ENCODE results near the gene DDR2.

The DDR2 gene

DNA sequence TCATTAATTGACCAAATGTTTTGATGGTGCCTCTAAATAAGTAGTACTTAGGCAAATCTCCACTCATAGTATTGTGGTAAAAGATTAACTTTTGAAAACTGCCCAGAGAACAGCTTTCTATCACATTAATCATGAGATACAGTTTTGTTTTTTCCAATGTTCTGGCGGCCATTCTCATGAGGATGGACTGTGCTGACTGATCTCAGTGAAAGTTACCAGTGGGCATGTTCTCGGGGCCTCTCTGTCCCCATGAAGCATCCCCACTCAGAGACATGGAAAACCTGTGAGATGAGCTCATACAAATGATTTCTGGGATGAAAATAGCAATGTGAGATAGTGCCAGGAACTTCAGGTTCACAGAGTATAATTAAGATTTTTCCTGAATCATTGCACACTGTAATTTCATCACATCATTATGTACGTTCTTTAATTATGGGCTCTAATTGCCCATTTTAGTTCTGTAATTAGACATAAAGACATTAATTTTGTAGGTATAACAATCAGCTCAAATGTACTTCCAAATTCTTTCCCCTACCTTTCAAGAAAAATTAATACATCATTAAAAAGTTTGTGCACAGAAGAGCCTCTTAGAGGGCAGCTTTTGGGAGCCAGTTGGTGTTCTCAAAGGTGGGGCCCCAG is 40.5 kb downstream of the DDR2 start:
- no peak for DNase-seq (ENCODE audit: low read depth in 2 of 2)

DNA sequence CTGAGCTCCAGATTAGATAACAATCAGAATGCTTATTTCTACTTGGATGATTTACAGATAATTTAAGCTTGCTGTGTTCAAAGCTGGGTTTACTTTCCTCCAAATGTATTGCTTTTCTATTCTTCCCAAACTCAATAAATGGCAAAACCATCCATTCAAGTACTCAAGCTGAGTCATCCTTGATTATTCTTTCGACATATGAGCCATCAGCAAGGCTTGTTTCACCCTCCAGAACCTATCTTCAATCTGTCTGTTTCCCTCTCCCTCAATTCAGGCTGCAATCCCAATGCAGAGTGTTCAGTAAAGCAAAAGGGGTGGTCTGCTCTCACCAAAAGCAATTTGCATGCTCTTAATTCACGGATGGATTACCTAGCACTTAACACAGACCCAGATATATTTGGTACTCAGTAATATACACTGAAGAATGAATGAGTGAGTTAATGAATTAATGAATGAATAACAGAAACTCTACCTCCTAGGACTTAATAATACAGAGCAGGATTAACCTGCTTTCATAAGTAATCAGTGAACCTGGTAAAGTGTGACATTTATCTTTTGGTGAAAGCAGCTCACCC is 41.9 kb downstream of the DDR2 start:
- DNase-seq (ENCODE audit: low read depth in 2 of 2) = no peak

DNA sequence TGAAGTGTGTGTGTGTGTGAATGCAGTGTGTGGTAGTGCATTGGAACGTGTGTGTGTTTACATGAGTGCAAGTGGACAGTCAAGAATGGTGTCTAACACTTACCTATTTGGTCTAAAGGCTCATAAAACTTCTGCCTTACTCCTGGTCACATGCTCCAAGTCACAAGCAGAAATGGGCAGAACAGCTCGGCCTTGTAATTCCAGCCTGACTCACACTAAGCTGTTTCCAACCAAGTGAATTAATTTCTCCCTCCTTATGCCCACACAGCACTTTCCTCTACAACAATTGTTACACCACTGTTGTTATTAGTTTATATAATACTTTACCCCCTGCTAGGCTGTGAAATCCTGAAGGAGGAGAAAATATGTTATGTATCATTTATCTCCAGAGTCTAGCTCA is 43.8 kb downstream of the DDR2 start:
- DNase-seq (ENCODE audit: low read depth in 2 of 2) = no peak

DNA sequence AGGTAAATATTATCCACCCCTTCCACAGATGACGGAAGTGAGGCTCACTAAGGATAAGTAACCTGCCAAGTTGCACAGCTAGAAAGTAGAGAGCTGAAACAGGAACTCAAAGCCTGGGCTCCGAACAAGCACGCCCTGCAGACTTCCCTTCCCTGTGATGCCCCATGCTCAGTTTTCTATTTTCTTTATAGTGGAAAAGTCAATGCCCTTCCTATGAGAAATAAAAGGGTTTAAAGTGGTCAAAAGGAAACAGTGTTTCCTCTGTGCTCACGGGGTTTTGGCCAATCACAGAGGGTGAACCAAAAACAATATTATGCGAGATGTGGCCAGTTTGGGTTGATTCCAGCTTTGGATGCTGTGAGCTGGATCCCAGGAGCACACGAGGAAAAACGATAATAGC is 44.5 kb downstream of the DDR2 start:
- no peak for DNase-seq (ENCODE audit: low read depth in 2 of 2)

DNA sequence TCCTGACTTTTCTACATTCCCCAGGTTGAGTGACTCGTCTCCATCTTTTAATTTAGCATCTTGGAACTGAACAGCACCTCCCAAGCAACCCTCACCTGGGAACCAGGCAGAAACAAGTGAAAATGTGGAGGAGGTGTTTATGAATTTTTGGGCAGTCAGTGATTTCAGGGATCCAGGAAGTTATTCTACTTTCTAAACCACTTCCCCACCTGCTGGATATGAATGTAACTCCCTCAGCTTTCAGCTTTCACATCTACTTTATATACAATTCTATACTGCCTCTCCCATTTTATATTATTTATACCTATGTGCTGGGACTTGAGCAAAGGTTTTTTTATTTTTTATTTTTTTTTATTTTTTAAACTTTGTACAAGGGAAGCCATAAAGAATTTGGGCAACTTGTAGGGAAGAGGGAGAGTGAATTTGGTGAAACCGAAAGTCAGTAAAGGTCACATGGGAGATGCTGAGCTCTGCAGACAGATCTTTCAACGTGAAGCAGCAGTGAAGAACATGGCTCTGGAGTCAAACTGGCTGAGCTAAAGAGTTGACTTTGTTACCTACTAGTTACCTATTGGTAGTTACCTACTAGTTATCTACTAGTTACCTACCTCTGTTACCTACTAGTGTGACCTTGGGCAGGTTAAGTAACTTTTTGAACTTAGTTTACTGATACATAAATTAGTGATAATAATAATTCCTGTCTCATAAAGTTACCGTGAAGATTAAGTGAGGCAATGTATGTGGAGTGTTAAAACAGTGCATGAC is 45.5 kb downstream of the DDR2 start:
- no peak for DNase-seq (ENCODE audit: low read depth in 2 of 2)

DNA sequence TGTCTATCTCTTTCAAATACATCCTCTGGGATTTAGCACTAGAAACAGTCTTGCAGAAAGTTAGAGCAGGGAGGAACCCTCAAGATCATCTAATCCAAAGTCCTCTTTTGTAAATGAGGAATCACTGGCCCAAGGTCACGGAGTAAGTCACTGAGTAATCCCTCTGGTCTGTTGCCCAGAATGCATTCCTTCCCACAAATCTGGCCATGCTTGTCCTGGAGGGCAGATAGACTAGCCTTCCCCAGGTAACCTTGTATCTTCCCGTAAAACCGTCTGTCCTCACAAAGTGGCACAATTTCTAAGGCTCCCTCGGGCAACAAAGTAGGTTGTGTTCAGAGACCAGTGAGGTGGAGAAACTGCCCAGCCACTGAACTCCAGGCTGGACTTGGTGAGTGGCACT is 46.2 kb downstream of the DDR2 start:
- DNase-seq (ENCODE audit: low read depth in 2 of 2) = no peak

DNA sequence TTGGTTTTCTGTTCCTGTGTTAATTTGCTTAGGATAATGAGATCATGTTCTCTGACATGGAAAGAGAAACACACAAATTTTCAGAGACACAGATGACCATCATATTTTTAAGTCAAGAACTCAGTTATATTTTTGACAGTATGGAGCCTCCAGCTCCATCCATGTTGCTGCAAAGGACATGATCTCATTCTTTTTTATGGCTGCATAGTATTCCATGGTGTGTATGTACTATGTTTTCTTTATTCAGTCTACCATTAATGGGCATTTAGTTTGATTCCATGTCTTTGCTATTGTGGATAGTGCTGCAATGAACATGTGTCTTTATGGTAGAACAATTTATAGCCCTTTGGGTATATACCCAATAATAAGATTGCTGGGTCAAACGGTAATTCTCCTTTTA is 47.0 kb downstream of the DDR2 start:
- DNase-seq (ENCODE audit: low read depth in 2 of 2) = no peak

DNA sequence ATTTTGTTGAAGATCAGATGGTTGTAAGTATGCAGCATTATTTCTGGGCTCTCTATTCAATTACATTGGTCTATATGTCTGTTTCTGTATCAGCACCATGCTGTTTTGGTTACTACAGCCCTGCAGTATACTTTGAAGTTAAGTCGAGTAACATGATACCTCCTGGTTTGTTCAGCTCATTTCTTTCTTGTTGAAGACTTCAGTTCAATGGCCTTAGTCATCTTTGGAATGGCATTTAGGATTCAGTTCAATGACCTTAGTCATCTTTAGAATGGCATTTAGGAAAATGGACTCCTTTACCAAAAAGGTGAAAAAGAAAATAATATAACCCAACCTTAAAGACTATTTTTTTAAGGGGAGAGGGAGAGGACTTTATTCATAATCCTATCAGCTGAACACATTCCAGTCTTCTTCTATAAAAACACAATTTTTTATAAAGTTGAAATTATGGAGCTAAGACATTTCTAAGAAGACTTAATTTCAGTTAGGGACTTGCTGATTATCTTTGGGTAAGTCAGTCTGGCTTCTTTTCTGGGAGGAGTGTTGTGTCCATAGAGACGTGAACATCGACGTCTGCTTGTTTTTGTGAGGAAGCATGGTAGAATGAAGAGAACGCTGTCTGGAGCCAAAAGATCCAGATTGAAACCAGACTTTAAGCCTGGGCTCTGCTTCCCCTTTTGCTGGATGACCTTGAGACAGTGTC is 48.3 kb downstream of the DDR2 start:
- no peak for DNase-seq (ENCODE audit: low read depth in 2 of 2)

DNA sequence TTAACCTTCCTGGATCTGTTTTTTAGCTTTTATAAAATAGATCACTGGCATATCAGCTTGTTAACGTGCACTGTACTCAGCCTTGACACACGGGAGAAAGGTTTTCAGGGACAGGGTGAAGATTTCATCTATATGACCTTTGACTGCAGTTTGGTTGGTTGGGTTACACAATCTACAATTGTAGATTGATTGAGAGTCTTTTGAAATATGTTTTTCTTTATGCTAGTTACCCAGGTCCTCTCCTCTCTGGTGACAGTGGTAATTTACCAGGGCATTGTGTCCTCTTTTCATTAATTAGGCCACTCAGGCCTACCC is 48.8 kb downstream of the DDR2 start:
- no peak for DNase-seq (ENCODE audit: low read depth in 2 of 2)

DNA sequence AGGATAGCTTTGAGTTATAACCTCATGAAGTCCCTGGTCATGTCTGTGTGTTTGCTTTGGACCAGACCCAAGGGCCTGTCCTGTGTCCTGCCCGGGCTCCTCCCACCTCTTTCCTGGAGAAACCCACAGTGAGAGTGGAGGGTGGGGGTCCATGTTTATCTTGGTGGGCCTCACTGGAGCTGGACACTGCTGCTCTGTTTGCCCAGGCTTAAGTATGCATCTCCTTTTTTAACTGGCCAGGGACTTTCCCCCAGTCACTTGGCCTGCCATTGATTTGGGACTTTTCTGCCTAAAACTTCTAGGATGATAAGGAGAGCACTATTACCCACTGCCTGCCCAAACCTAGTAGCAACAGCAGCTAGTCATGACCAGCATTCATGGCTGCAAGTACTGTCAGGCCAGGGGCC is 49.8 kb downstream of the DDR2 start:
- no peak for DNase-seq (ENCODE audit: low read depth in 2 of 2)

DNA sequence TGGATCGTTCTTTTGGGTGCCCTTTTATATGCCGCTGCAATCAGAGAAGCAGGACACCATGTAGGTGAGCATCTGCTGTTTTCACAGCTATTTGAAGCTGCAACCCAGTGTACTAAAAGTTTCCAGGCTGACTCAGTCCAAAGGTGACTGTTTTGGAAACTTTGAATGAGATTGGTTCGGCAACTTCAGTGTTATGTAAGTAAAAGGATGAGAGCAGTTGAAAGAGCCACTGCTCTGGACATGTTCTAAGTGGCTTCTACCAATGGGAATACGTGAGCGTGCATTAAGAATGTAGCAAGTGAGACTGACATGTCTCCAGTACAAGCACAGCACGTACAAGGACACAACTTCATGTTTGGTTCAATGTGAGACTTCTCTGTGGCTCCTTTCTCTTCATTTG is 55.6 kb downstream of the DDR2 start:
- no peak for DNase-seq (ENCODE audit: low read depth in 2 of 2)

DNA sequence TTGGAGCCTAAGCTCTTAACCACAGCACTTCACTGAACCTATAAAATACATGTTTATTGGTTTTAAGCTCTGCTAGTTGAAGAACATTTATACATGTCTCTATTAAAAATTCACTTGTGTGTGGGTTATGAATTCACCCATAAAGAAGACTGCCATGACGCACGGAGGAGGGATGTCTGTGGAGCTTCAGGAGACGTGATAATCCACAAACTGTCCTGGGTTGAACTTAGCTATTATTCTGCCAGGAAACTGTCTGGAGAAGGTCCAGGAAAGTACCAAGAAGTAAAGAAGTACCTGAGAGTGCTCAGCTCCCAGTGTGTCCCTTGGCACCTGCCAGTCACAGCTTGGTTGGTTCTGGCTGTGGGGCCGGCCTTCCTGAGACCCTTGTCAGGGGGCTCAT is 56.3 kb downstream of the DDR2 start:
- DNase-seq (ENCODE audit: low read depth in 2 of 2) = no peak

DNA sequence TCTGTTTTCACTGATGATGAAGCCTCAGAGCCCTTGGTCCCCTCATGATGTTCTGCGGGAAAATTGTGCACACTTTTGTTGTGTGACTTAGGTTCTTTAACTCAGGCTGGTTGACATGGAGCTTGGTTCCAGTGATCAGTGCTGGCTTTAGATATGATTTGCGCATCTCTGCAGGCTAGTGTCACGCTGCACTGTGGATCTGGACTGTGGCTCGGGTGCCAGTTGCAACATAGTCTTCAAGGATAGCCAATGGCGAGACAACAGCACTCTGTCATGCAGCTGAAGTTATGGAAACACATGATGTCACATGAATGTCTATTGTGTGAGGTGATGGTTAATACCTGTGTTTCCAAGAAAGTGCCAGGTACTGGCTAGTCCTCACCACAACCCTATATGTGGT is 56.7 kb downstream of the DDR2 start:
- no peak for DNase-seq (ENCODE audit: low read depth in 2 of 2)

DNA sequence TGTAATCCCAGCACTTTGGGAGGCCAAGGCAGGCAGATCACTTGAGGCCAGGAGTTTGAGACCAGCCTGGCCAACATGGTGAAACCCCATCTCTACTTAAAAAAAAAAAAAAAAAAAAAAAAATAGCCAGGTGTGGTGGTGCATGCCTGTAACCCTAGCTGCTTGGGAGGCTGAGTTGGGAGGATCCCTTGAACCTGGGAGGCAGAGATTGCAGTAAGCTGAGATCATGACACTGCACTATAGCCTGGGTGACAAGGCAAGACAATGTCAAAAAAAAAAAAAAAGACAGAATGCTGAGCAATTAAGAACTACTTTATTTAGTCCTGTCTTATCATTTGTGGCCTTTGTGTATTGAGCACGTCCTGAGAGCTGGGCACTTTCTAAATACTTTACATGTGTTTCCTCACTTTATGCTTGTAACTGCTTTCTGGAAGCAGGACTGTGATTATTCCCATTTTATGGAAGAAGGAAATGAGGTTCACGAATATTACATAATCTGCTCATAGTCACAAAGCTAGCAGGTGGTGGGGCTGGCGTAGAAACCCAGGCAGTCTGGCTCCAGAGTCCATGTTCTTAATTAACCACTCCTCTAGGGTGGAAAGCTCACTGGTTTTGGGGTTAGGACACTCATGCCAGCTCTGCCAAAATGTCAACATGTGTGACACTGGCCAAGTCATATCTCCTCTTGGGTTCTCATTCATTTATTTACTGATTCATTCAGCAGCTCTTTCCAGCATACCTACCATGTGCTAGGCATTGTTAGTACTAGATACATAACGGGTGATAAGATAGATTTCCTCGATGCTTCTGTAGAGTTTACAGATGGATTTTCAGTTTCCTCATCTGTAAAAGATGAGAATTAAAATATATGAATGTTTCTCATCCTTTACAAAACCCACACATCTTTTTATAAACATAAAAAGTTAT is 57.7 kb downstream of the DDR2 start:
- no peak for DNase-seq (ENCODE audit: low read depth in 2 of 2)

DNA sequence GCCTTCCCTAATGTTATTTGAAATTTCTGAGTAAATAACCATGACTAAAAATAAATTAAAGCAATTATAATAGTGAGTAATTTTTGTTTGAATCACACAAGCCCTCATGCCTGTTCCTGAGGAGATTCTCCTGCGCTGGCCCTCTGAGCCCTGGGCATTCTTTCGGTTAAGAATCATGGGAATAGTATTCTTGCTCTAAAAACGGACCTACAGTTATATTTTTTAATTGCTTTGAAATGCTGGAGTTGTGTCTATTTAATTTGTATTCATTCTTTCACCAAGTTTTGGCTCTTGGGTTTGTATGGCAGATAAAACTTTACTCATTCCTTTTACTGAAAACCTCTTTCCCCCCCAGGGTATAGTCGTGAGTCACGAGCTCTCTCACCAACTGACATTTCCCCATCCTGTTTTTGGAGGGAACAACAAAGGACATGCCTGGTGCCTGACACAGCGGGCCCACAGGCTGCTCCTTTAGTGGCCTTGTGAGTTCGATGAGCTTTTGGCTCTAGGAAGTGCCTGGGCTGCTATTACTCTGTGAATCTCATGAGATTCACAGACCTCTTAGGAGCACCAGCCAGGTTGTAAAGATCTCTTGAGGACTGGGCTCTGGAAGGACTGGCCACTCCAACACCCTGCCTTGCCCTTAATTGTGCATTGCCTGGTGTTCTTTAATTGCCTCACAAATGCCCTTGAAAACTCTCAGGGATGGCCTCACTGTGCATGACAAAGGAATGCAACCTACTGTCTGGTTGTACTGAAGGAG is 58.6 kb downstream of the DDR2 start:
- no peak for DNase-seq (ENCODE audit: low read depth in 2 of 2)

DNA sequence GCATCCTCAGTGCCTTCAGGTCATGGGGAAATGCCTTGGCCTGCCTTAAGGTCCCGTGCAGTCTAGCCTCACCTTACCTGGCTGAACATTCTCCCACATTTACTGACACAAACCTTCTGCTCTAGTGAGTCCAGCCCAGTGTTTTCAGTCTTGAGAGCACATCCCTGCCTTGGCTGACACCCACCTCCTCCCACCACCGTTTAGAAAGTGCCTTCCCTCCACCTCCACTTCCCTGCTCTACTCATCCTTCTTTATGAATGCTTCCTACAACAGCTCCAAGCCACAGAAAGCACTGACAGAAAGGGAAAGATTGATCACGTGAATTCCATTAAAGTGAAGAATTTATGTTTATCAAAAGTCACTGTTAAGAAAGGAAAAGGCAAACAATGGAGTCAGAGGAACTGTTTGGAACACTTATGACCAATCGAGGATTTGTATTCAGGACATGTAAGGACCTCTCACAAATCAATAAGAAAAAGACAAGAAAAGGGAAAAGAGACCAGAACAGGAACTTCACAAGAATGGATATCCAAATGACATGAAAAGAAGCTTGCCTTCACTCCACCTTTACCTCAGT is 59.8 kb downstream of the DDR2 start:
- DNase-seq (ENCODE audit: low read depth in 2 of 2) = no peak

DNA sequence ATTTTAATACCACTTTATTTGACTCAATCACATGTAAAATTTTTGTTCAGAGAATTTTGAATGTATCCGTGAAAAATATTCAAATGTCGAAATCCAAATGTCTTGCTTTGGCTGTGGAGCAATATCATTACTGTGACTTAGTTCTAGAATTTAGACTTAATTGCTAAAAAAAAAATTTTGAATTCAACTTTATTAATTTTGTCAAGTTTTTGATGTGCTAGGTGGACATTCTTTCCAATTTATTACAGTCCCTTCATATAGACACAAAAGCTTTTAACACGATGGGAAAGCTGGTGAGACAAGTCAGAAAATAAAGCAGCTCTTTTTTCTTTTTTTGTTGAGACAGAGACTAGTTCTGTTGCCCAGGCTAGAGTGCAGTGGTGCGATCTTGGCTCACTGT is 62.6 kb downstream of the DDR2 start:
- no peak for DNase-seq (ENCODE audit: low read depth in 2 of 2)

DNA sequence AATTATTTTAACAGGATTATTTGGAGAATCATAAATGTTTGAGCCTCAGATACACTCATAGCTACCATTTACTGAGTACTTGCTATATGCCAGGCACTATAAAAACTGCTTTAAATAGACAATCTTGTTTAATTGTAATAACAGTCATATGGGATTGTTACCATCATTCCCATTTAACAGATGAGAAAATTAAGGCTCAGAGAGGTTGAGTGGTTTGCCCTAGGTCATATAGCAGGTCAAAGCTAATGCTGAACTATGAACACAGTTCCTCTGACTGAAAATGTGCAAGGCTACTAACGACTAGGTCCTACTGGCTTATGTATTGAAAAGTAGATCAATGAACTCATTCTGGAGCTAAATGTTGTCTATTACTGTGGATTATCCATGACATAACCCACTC is 63.4 kb downstream of the DDR2 start:
- no peak for DNase-seq (ENCODE audit: low read depth in 2 of 2)

DNA sequence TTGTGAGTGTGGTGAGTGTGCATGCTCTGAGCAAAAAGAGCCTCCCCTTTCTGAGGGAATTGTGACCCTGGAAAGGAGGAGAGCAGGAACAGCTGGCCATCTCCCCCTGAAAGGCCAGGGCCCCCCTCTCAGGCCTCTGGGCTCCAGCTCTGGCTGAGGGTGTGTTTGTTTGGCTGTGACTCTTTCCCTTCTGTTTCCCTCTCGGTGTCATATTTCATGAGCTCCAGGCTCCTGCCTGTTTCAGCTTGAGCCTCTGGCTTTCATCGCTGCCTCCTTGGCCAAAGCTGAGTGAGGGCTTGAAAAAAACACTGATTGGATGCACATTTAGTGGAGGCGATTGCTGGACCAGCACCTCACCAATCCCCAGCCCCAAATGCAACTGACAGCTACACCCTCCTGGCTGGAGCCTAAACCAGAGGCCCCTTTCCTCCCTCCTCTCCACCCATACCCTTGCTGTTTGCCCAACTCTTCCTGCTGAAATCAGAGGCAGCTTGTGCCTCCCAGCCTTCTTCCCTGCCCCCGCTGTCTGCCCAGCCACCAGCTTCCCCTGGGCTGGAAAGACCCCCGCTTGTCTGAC is 64.1 kb downstream of the DDR2 start:
- no peak for DNase-seq (ENCODE audit: low read depth in 2 of 2)

DNA sequence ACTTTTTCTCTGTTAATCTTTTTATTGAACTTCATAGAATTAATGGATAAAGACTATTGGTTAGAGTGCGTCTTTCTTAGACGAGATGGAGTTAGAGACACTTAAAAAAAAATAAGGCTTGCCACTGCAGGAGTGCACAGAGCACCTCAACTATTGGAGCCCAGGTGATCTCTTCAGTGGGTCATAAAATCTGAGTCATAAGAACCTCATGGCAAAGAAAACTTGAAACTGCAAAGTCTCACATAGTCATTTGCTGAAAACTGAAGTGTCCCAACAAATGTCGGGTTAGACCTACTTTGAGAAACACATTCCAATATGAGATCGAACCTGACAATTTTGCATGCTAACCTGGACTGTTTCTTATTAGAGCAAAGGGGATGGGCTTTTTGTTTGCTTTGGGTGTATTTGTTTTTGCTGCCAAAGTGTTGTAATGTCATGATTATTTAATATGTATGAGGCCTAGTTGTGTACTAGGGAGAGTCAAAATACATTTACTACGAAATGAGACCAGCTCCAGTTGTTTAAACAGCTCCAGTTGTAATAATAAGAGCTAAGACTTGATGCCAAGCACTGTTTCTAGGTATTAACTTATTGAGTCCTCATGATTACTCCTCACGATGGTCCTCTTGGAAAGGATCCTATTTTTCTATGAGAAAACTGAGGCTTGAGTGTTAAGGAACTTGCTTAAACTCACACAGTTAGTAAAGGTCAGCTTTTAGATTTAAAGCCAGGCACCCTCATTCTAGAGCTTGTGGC is 65.1 kb downstream of the DDR2 start:
- no peak for DNase-seq (ENCODE audit: low read depth in 2 of 2)

Measured in stimulated activated CD4-positive, alpha-beta T cell treated with anti-CD3 and anti-CD28 coated beads, Interleukin-12 subunit alpha, Interleukin-12 subunit beta, amount 100 ng/mL, for 24 hours (primary cell).